Endodermal cell (in vitro differentiated cells): Measurements from ENCODE around the gene DNAJC1. TPM values are rescaled to one million over a fixed set of nuclear protein-coding genes. Genes with fewer than 3 reads are reported as not detected.

Experiments used
- DNase-seq: peaks from one replicate; pipeline ENCODE4 v3.0.0-alpha.2; 2017
- H3K27ac ChIP-seq: 2 replicates; pipeline ENCODE4 v1.5.1; 2013; ENCODE audit warnings: mild to moderate bottlenecking, low read depth, low read length, moderate library complexity
- H3K27me3 ChIP-seq: 2 replicates; pipeline ENCODE4 v1.6.1; 2013; ENCODE audit warnings: mild to moderate bottlenecking, low read length, moderate library complexity; ENCODE audit not compliant: insufficient read depth, control insufficient read depth, poor library complexity, severe bottlenecking
- H3K36me3 ChIP-seq: 2 replicates; pipeline ENCODE4 v1.7.0; 2013; ENCODE audit warnings: mild to moderate bottlenecking, low read length, moderate library complexity; ENCODE audit not compliant: control insufficient read depth, insufficient read depth
- H3K4me1 ChIP-seq: one replicate; pipeline ENCODE4 v1.7.0; 2013; ENCODE audit warnings: low read length; ENCODE audit not compliant: control insufficient read depth, insufficient read depth
- H3K4me3 ChIP-seq: 2 replicates; pipeline ENCODE4 v1.5.1; 2013; ENCODE audit warnings: mild to moderate bottlenecking, low read length, moderate library complexity
- H3K9ac ChIP-seq: 2 replicates; pipeline ENCODE4 v1.6.1; 2013; ENCODE audit warnings: mild to moderate bottlenecking, low read length, moderate library complexity; ENCODE audit not compliant: poor library complexity, severe bottlenecking; ENCODE audit errors: extremely low read depth
- H3K9me3 ChIP-seq: 2 replicates; pipeline ENCODE4 v1.6.1; 2013; ENCODE audit warnings: mild to moderate bottlenecking, low read length, moderate library complexity; ENCODE audit not compliant: control insufficient read depth
- H3K27ac Mint-ChIP-seq: 2 replicates; pipeline ENCODE4 v1.8.0; 2020; ENCODE audit warnings: mixed read lengths
- H3K27me3 Mint-ChIP-seq: 2 replicates; pipeline ENCODE4 v1.8.0; 2021; ENCODE audit warnings: mild to moderate bottlenecking, mixed read lengths; ENCODE audit not compliant: insufficient read depth
- H3K36me3 Mint-ChIP-seq: 2 replicates; pipeline ENCODE4 v1.8.0; 2020; ENCODE audit warnings: low read depth, mixed read lengths
- H3K4me1 Mint-ChIP-seq: 2 replicates; pipeline ENCODE4 v1.8.0; 2020; ENCODE audit warnings: mixed read lengths
- H3K4me3 Mint-ChIP-seq: 2 replicates; pipeline ENCODE4 v1.8.0; 2020; ENCODE audit warnings: mild to moderate bottlenecking, moderate library complexity, mixed read lengths
- H3K9me3 Mint-ChIP-seq: 2 replicates; pipeline ENCODE4 v1.8.0; 2020; ENCODE audit warnings: mild to moderate bottlenecking, mixed read lengths
- CTCF ChIP-seq: fragments of 200-600 bp; sonication (generic); conservative IDR thresholded peaks from 2 replicates; pipeline ENCODE4 v1.5.0; 2021; ENCODE audit warnings: antibody characterized with exemption, mild to moderate bottlenecking
- WGBS, 2 experiments: methylation state at CpG; one replicate each; pipeline versions ENCODE4 v1.1.5 to v1.1.7; 2013; ENCODE audit warnings: missing lambda C conversion rate in 2 of 2, mixed read lengths in 1 of 2; ENCODE audit not compliant: insufficient coverage in 1 of 2, insufficient read length in 1 of 2; 5-methylcytosine and 5-hydroxymethylcytosine counted together
- total RNA-seq, 2 donors: library from RNA; stranded (reverse); fragmentation: NEBNext Ultra II Directional in 1 of 2; extraction: Animal tissue kit (Norgen Biotek cat#: 25700) in 1 of 2; gene quantifications; 2 replicates in 1 of 2; 3 replicates in 1 of 2; pipeline ENCODE4 v1.2.1, GENCODE V29; 2021

The DNAJC1 gene
- total RNA-seq, 2 donors from 2014 or later: 23.5 to 30.4 TPM

- TF ChIP-seq CTCF: no peak
- H3K36me3 Mint-ChIP-seq: peaks cover 5% of the 10 kb centered on the region
- H3K9me3 Mint-ChIP-seq: peaks cover 2% of the 10 kb centered on the region
- peak overlapping the region; percentile 74 for H3K4me3 Mint-ChIP-seq
- Histone ChIP-seq H3K4me3 (peak overlapping the region; percentile 94), H3K4me1 (peaks cover 9% of the 10 kb centered on the region), H3K36me3 (no peaks in the 10 kb centered on the region), H3K9ac (peak overlapping the region; percentile 68), H3K9me3 (peaks cover 4% of the 10 kb centered on the region), H3K27ac (no peak overlapping the region), H3K27me3 (no peaks in the 10 kb centered on the region)
- H3K4me1 Mint-ChIP-seq: peaks cover 16% of the 10 kb centered on the region
- H3K27ac Mint-ChIP-seq: peak overlapping the region; percentile 69
- 30% methylated on average over 2 of the region's 2 CpGs; no CpG with 5 or more reads in 1 of the 2 experiments for WGBS, 2 experiments
- DNase-seq: no peak
- H3K27me3 Mint-ChIP-seq: no peaks in the 10 kb centered on the region
These were observed 393 bp upstream of the DNAJC1 start for GRCh38 chr10:22003964-22004281.

GRCh38 chr10:22002591-22003176 lies 846 bp downstream of the DNAJC1 start:
- no peak for TF ChIP-seq CTCF
- Mint-ChIP-seq H3K27me3 (no peaks in the 10 kb centered on the region), H3K4me1 (peaks cover 16% of the 10 kb centered on the region), H3K27ac (peak overlapping the region; percentile 88), H3K9me3 (peaks cover 2% of the 10 kb centered on the region), H3K4me3 (peak overlapping the region; percentile 74), H3K36me3 (peaks cover 5% of the 10 kb centered on the region)
- WGBS, 2 experiments: 0% methylated on average over 8 to 20 of the region's 21 CpGs
- Histone ChIP-seq H3K9ac (peak overlapping the region; percentile 68), H3K4me1 (peaks cover 9% of the 10 kb centered on the region), H3K9me3 (peaks cover 4% of the 10 kb centered on the region), H3K4me3 (peak overlapping the region; percentile 94), H3K27ac (peak overlapping the region; percentile 84), H3K27me3 (no peaks in the 10 kb centered on the region), H3K36me3 (no peaks in the 10 kb centered on the region)
- no peak for DNase-seq

DNA sequence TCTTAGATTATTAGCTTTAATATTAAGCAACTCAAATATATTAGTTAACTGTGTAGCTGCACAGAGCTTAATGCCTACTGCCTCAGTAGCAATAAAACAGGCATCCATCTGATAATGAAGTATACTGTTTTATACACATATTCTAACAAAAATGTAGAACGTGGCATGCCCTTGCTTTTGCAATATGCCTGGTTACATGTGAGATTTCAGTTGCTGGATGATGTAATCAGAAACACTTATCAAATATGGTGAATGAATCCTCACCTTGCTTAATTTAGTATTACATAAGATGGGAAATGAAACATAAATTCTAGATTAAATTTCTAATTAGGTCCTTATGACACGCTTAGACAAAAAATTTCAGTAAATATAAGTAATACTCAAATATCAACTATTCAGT lies 8.0 kb downstream of the DNAJC1 start:
- Histone ChIP-seq H3K27ac (no peak overlapping the region), H3K4me3 (no peak overlapping the region), H3K4me1 (no peaks in the 10 kb centered on the region), H3K36me3 (no peaks in the 10 kb centered on the region), H3K9me3 (no peaks in the 10 kb centered on the region), H3K27me3 (no peaks in the 10 kb centered on the region), H3K9ac (no peak overlapping the region)
- Mint-ChIP-seq H3K27ac (no peak overlapping the region), H3K9me3 (no peaks in the 10 kb centered on the region), H3K4me3 (no peak overlapping the region), H3K36me3 (peaks cover 5% of the 10 kb centered on the region), H3K27me3 (no peaks in the 10 kb centered on the region), H3K4me1 (no peaks in the 10 kb centered on the region)
- DNase-seq: no peak
- TF ChIP-seq CTCF: no peak
- WGBS, 2 experiments: 100% methylated on average over 1 of the region's 2 CpGs; no CpG with 5 or more reads in 1 of the 2 experiments
